C4-2B (cell line): ENCODE measurements around the gene MYMK.

Source experiments
- CTCF ChIP-seq: fragments of 450-650 bp; conservative IDR thresholded peaks from 2 replicates; pipeline ENCODE4 v1.5.1; 2017; ENCODE audit warnings: mild to moderate bottlenecking
- ZFX ChIP-seq: fragments of 450-650 bp; IDR thresholded peaks from 2 replicates; pipeline ENCODE4 v1.6.1; 2017

- no peak for TF ChIP-seq CTCF
- TF ChIP-seq ZFX, result no peak
These were observed 20.9 kb upstream of the MYMK start for GRCh38 chr9:133545494-133546286.
